GM12874 (cell line): ENCODE results near the gene CNPY3.

Experiments used
- CTCF ChIP-seq: IDR thresholded peaks from 2 replicates; pipeline ENCODE4 v1.5.1; 2011; ENCODE audit warnings: low read depth, mild to moderate bottlenecking, control low read depth, low read length, moderate library complexity; ENCODE audit not compliant: insufficient read depth

CNPY3 gene

GRCh38 chr6:42942444-42942843, 13.2 kb downstream of the CNPY3 start:
- no peak for TF ChIP-seq CTCF

- no peak for TF ChIP-seq CTCF
These were observed 18.7 kb downstream of the CNPY3 start for GRCh38 chr6:42947950-42948349.

GRCh38 chr6:42952389-42952788, 23.1 kb downstream of the CNPY3 start:
- TF ChIP-seq CTCF = no peak

- no peak for TF ChIP-seq CTCF
These were observed 28.8 kb downstream of the CNPY3 start for GRCh38 chr6:42958125-42958524.

GRCh38 chr6:42959917-42960242, 30.6 kb downstream of the CNPY3 start:
- TF ChIP-seq CTCF = no peak

- TF ChIP-seq CTCF = no peak
These were observed 31.2 kb downstream of the CNPY3 start, which contains the start of gene GNMT for GRCh38 chr6:42960243-42961019. Gene GNMT, plus strand, starts transcription at chr6:42960754. Its CDS starts 14 bp downstream, at chr6:42960768.

- TF ChIP-seq CTCF = no peak
These were observed 31.8 kb downstream of the CNPY3 start for GRCh38 chr6:42961020-42961470.
